GM18870 (cell line): ENCODE measurements around the gene IL22.
"Not testable (repeated sequence)": the region's sequence is repeated elsewhere in the genome, so short reads cannot be mapped to it uniquely, and the experiment has no call there.

Source experiments
- ATAC-seq: cut with Tn5 transposase; IDR thresholded peaks from one replicate; pipeline ENCODE4 v1.9.1; 2021; ENCODE audit warnings: moderate library complexity; ENCODE audit not compliant: unreplicated experiment

IL22 gene

DNA sequence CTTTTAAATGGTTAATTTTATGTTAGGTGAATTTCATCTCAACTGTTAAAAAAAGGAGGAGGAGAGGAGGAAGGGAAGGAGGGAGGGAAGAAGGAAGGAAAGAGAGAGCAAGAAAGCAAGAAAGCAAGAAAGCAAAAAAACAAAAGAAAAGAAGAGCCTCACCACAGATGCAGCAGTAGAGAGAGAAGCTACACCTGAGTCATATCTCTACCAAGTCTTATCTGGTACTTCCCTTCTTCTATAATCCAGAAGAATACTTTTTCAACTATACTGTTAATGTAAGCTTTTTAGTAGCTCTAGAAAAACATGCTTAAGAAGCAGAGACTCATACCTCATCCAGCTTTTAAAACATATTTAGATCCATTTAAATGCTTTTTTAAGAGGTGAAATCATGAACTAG, 22.2 kb downstream of the IL22 start:
- ATAC-seq: no peak

- ATAC-seq: no peak
Measured at GRCh38 chr12:68229956-68230355, 23.4 kb downstream of the IL22 start.

- no peak for ATAC-seq
Measured at GRCh38 chr12:68227356-68227755, 26.0 kb downstream of the IL22 start.

- no peak for ATAC-seq
Measured at GRCh38 chr12:68225576-68226476, 27.6 kb downstream of the IL22 start, which contains the start of gene IL26. TSS of gene IL26 (minus strand) at chr12:68225810. CDS start at chr12:68225756, 54 bp downstream.

DNA sequence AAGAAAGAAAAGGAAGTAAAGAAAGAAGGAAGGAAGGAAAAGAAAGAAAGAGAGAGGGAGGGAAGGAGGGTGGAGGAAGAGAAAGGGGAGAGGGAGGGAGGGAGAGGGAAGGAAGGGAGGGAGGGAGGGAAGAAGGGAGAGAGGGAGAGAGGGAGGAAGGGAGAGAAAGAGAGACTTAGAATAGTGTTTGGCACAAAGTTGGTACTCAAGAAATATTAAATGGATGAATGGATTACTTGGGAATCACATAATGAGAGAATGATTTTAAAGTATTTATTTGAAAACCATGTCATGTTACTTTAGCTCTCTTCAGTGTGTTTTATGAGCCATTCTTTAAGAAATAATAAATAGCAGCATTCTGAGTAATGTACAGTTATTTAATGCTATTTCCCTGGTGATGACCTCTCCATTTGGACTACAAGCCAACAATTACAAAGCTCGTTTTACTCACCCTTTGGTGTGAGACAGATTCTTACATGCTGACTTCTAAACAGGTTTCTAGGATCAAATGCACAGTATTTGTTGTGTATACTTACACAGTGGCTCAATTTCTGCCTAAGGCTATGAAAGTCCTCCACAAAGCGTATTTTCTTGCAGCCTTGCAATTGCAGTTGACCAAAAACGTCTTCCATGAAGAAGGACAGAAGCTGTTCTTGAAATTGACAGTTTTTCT, 28.7 kb downstream of the IL22 start:
- ATAC-seq: no peak

DNA sequence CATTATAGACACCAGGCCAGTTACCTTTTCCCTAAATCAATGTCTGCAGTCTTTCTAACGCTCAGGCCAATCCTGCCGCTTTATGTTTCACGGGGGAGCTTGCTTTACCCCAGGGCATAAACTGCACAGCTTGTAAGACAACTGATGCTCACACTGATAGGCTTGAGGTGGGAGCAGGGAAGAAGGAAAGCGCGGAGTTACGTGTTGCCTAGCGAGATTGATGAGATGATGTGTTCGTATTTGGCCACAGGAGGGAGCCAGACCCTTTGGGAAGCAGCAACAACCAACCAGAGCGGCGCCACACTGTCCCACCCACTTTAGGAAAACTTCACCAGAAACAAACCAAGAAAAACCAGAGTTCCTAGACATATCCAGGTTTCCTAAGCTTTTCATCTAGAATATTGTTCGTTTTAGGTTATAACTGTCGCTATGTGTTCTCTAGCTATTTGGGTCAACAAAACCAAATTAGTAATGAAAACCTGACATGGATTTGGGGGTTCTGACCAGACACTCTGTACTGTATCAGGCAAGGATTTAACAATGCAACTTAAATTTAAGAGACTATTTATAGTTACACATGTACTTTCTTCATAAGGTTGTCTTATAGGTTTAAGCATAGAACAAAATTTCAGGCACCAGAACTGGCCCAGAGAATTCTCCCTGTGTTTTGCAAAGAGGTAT, 30.2 kb downstream of the IL22 start:
- peak; percentile 96 for ATAC-seq

- no peak for ATAC-seq
Measured at GRCh38 chr12:68222326-68222725, 31.1 kb downstream of the IL22 start.

- no peak for ATAC-seq
Measured at GRCh38 chr12:68221497-68221896, 31.9 kb downstream of the IL22 start.

DNA sequence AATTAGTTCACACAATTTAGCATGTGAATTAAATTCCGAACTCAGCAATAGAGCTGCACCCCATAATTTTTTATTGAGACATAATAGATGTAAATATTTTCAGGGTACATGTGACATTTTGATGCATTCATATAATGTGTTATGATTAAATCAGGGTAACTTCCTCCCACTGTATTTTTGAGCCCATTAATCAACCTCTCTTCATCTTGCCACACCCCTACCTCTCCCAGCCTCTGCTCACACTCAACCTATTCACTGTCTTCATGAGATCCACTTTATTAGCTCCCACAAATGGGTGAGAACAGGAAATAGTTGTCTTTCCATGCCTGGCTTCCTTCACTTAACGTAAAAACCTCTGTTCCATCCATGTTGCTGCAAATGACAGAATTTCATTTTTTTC, 42.5 kb downstream of the IL22 start:
- ATAC-seq: no peak

DNA sequence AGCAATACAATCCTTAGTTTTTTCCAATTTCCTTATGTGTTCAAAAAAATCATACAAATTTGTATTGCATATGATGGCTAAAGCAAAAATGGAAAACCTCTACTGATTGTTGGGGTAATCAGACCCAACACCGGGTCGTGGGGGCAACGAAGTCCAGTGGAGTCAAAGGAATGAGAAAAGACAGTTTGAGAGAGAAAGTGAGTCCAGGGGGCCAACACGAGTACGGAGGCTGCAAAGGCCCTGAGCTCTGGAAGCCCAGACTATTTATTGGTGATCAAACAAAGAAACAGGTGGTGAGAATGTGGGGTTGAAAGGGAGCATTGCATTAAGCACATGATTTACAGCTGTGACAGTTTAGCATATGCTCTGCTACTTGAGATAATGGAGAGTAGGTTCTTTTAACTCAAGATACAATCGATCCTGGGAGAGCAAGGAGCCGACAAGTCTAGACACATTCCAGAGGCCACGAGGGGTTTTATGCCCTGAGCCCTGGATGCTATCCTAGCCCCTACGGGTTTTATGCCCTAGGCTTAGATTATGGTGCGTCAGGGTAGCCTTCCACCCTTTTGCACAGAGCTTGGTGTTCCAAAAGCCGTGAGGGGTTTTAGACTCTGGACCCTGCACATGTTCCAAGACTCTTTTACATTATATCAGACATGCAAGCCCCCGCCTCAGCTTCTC, 44.2 kb downstream of the IL22 start:
- ATAC-seq: not testable (repeated sequence)

DNA sequence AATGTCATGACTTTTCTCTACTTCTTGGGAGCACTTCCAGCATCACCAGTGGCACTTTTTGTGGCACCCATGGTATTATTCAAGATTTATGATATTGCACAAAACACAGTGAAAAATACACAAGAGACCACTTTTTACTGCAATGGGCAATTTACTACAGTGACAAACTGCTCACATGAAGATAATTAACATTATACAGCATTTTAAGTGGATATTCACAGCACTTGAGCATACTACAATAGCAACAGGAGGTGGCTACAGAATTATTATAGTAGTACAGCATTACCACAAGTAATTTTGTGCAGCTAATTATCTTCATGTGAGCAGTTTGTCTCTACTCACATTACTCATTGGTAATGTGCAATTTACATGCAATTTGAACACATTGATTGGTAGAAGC, 46.1 kb downstream of the IL22 start:
- ATAC-seq: no peak

DNA sequence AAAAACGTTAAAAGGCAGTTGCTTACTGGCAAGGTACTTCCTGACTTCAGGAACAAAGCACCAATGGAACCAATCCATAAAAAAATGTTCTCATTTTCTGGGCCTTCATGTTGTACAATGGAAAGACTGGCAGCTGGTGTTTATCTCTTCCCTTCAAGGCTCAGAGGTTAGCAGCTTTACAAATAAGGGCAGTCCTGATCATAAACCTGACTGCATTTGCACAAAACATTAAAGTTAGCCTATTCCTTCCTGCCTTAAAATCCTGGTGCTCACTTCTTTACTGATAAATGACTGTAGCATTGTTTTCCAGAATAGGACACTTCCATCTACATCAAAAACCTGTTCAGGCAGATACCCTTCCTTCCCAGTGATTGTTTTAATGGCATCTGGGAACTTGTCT, 47.0 kb downstream of the IL22 start:
- no peak for ATAC-seq

DNA sequence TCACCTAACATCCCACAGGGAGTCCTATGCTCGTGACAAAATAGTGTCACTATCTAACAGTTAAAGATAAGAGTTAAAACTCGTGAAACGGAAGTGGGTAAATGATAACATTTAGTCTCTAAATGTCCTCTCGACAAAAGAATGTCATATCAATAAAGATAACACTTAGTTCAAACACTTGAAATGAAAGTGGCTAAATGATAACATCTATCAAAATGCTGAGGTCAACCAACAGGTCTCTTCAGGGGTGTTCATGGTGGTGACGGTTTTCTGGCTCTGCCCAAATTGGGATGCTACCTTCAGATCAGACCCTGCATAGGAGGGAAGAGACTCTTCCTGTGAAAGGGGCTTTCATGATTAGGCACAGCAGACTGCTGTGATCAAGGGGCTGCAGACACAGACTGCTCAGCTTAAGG, 49.9 kb downstream of the IL22 start:
- no peak for ATAC-seq

GRCh38 chr12:68200854-68201253, 52.5 kb downstream of the IL22 start:
- ATAC-seq: no peak

- no peak for ATAC-seq
Measured at GRCh38 chr12:68199127-68199526, 54.3 kb downstream of the IL22 start.

- ATAC-seq: no peak
Measured at GRCh38 chr12:68198507-68199086, 54.8 kb downstream of the IL22 start.
